ENCODE measurements around the gene SLC22A2. TPM values are rescaled to one million over a fixed set of nuclear protein-coding genes. Genes with fewer than 3 reads are reported as not detected.

SLC22A2 gene
- total and polyA plus RNA-seq, 2 experiments from 2014 or later, result 0.94 to 1.1 TPM

DNA sequence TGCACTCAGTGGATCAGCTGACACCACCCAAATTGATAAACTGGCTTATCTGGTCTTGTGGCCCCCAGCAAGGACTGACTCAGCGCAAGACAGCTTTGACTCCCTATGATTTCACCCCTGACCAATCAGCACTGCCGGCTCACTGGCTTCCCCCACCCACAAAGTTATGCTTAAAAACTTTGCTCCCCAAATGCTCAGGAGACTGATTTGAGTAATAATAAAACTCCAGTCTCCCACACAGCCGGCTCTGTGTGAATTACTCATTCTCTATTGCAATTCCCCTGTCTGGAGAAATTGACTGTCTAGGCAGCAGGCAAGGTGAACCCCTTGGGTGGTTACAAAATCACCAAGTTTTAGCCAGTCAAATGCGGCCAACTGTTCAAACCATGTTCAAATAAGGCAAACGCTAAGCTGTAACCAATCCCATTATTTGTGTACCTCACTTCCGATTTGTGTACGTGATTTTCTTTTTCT, 32.5 kb downstream of the SLC22A2 start (continued):
- TF ChIP-seq ZNF462 (CRISPR knock-in tag; IDR thresholded peaks at IDR 0.05) (no peak), NANOG (IDR thresholded peaks at IDR 0.05; ENCODE audit: borderline replicate concordance) (no peak), ZNF331 (CRISPR knock-in tag; IDR thresholded peaks at IDR 0.05; ENCODE audit: low read depth) (no peak), STAT1 (IDR thresholded peaks at IDR 0.05; ENCODE audit: unreplicated experiment) (no peak), ZNF114 (CRISPR knock-in tag; IDR thresholded peaks at IDR 0.05) (no peak), EZH2phosphoT487 (IDR thresholded peaks at IDR 0.05; ENCODE audit: unreplicated experiment) (no peak)

DNA sequence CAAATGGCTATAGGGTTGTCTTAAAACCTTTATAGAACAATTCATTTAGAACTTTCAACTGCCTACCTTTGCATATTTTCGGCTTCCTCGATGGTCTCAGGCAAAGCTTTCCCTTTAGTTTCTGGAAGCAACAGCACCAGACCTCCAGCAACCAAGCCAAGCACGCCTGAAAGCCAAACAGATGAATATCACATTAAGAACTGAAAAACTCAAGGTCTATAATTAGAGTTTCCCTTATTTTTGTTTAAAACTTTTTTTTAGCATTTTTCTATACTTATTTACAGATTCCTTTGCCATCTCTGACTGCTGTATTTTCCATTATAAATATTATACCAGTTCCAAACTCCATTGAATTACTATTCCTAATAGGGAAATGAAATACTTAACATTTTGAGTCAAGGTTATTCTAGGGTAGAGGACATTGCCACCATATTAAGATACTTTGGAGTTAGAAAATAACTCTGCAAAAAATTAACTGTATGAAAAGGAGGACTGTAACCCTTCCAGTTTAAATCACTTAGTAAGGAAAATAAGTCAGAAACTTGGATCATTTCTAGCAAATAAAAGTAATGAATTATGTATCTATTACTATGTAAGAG, 33.9 kb downstream of the SLC22A2 start:
- Histone ChIP-seq H3K79me2 (replicated peaks; ENCODE audit: insufficient read depth) (no peaks in the 10 kb centered on the region), H4K20me1 (replicated peaks; ENCODE audit: insufficient read depth) (no peaks in the 10 kb centered on the region), H3K27me3 (ENCODE audit: insufficient read depth) (no peaks in the 10 kb centered on the region), H3K9me2 (ENCODE audit: insufficient read depth) (peaks cover 7% of the 10 kb centered on the region; the same call in 1 of the 2 replicates), H2AFZ (no peak overlapping the region), H3K4me3 (no peak overlapping the region), H3K4me2 (no peak overlapping the region), H3K4me1 (ENCODE audit: insufficient read depth) (peaks cover 48% of the 10 kb centered on the region), H3K27ac (ENCODE audit: low read depth) (no peak overlapping the region), H3K36me3 (ENCODE audit: insufficient read depth) (no peaks in the 10 kb centered on the region), H3F3A (replicated peaks; ENCODE audit: low read depth) (peaks cover 3% of the 10 kb centered on the region; the same call in 1 of the 2 replicates)
- DNase-seq (ENCODE audit: low spot score) (no peak), ATAC-seq (no peak)
- peaks cover under 1% of the 10 kb centered on the region for H3K27me3 Mint-ChIP-seq (ENCODE audit: insufficient read depth, low read depth, poor library complexity)
- H3K4me1 Mint-ChIP-seq, result peaks cover 52% of the 10 kb centered on the region
- H3K27ac Mint-ChIP-seq, result no peak overlapping the region
- no peak overlapping the region for H3K4me3 Mint-ChIP-seq
- H3K36me3 Mint-ChIP-seq (ENCODE audit: low read depth), result peaks cover 13% of the 10 kb centered on the region
- peaks cover 16% of the 10 kb centered on the region for H3K9me3 Mint-ChIP-seq
- TF ChIP-seq NANOG (IDR thresholded peaks at IDR 0.05; ENCODE audit: borderline replicate concordance) (no peak), ZNF331 (CRISPR knock-in tag; IDR thresholded peaks at IDR 0.05; ENCODE audit: low read depth) (no peak), JUNB (IDR thresholded peaks at IDR 0.05; ENCODE audit: unreplicated experiment) (no peak), EZH2 (IDR thresholded peaks at IDR 0.05; ENCODE audit: low read depth, unreplicated experiment) (no peak), POLR2AphosphoS5 (IDR thresholded peaks at IDR 0.05; ENCODE audit: low read depth) (no peak), CREB1 (CRISPR knock-in tag; IDR thresholded peaks at IDR 0.05; ENCODE audit: low read depth) (no peak)
- TF ChIP-seq, protein P1, sequence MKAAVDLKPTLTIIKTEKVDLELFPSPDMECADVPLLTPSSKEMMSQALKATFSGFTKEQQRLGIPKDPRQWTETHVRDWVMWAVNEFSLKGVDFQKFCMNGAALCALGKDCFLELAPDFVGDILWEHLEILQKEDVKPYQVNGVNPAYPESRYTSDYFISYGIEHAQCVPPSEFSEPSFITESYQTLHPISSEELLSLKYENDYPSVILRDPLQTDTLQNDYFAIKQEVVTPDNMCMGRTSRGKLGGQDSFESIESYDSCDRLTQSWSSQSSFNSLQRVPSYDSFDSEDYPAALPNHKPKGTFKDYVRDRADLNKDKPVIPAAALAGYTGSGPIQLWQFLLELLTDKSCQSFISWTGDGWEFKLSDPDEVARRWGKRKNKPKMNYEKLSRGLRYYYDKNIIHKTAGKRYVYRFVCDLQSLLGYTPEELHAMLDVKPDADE (IDR thresholded peaks at IDR 0.05), result no peak

Data from GM23338 (cell line).